HG03066 (cell line): ENCODE data around the gene XAGE1A.
"Not testable (repeated sequence)": the region's sequence is repeated elsewhere in the genome, so short reads cannot be mapped to it uniquely, and the experiment has no call there.

Experiments
- ATAC-seq: cut with Tn5 transposase; IDR thresholded peaks from one replicate; pipeline ENCODE4 v1.9.1; 2021; ENCODE audit warnings: low read depth; ENCODE audit not compliant: unreplicated experiment

Gene XAGE1A

GRCh38 chrX:52495545-52496418 lies at the start of gene XAGE1A:
Gene XAGE1A (plus strand): TSS chrX:52495808. CDS start chrX:52497362, 1,554 bp downstream.
- not testable (repeated sequence) for ATAC-seq

DNA sequence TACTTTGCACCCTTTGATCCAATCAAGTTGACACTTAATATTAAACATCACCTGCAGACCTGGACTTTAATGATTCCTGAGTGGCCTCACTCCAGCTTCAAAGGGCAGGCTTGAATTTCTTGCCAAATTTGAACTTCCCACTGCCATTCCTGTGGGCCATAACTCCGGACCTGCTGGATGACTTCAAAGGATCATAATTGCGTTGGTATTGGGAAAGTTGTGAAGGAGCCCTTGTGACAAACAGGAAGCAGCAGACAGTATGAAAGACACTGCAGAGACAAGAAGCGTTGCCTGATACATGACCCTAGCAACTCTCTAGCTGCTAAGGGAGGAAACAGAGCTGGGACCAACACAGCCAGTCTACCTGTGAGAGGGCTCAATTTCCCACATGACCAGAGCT lies 43.6 kb upstream of the XAGE1A start:
- not testable (repeated sequence) for ATAC-seq

DNA sequence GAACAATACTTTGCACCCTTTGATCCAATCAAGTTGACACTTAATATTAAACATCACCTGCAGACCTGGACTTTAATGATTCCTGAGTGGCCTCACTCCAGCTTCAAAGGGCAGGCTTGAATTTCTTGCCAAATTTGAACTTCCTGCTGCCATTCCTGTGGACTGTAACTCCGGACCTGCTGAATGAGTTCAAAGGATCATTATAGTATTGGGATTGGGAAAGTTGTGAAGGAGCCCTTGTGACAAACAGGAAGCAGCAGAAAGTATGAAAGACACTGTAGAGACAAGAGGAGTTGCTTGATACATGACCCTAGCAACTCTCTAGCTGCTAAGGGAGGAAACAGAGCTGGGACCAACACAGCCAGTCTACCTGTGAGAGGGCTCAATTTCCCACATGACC lies 24.3 kb upstream of the XAGE1A start:
- not testable (repeated sequence) for ATAC-seq

GRCh38 chrX:52496419-52496772 lies 788 bp downstream of the XAGE1A start:
- not testable (repeated sequence) for ATAC-seq

DNA sequence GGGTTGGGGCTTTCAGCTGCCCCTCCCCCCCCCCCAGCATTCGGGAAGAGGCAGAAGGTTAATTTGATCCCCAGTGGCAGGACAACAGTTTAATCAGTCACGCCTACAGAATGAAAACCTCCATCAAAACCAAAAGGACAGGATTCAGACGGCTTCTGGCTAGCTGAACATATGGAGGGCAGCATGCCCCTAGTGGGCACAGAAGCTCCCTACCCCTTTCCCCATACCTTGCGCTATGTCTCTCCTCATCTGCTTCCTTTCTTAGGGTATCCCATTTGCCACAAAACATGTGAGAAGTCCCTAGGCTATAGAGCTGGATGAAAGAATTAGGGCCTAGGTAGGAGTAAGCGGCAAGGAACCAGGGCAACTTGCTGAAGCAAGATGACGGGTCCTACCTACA lies 5.8 kb downstream of the XAGE1A start:
- not testable (repeated sequence) for ATAC-seq

GRCh38 chrX:52504551-52504950 lies 8.9 kb downstream of the XAGE1A start:
- no peak for ATAC-seq

DNA sequence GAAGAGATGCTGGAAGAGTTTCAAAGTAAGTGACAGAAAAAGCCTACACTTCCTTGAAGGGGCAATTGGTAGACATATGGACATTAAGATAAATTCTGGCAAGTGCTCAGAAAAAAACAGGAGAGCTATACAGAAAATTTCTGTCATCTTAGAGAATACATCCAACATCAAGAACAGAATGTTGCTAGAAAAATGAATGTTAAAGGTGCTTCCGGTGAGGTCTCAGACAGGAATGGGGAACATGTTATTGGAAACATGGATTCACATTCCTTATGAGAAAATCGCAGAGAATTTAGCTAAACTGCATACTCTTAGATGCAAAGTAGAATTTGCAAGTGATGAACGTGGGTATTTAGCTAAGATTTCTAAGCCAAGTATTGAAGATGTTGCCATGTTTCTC lies 11.7 kb downstream of the XAGE1A start:
- ATAC-seq, result no peak

GRCh38 chrX:52509916-52510315 lies 14.3 kb downstream of the XAGE1A start:
- no peak for ATAC-seq

GRCh38 chrX:52511126-52511525 lies 15.5 kb downstream of the XAGE1A start:
- ATAC-seq, result not testable (repeated sequence)

GRCh38 chrX:52516110-52516986 lies 20.7 kb downstream of the XAGE1A start:
- ATAC-seq, result not testable (repeated sequence)

DNA sequence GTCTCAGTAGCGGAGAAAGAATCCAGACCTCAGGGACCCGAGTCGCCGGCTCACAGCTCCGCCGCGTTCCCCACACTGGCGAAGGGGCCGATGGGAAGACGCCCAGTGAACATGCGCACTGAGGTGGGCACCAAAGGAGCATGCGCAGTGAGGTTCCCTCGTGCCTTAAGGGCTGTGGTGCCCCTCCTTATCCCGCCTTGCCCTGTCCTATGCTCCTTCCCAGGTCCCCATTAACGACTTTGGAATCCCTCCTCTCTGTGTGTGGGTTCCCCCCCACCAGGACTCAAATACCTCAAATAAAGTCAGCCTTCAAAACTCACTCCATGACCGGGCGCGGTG lies 21.3 kb downstream of the XAGE1A start, which contains the start of gene XAGE1B:
TSS of gene XAGE1B (minus strand) at position 77 of the 339 bp plus-strand sequence. CDS start 1,536 bp downstream, outside the sequence.
- ATAC-seq, result not testable (repeated sequence)

DNA sequence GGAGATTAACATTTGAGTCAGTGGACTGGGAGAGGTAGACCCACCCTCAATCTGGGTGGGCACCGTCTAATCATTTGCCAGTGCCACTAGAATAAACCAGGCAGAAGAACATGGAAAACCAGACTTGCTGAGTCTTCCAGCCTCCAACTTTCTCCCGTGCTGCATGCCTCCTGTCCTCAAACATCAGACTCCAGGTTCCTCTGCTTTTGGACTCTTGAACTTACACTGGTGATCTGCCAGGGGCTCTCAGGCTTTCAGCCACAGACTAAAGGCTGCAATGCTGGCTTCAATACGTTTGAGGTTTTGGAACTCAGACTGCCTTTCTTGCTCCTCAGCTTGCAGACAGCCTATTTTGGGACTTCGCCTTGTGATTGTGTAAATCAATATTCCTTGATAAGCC lies 45.4 kb downstream of the XAGE1A start:
- not testable (repeated sequence) for ATAC-seq

DNA sequence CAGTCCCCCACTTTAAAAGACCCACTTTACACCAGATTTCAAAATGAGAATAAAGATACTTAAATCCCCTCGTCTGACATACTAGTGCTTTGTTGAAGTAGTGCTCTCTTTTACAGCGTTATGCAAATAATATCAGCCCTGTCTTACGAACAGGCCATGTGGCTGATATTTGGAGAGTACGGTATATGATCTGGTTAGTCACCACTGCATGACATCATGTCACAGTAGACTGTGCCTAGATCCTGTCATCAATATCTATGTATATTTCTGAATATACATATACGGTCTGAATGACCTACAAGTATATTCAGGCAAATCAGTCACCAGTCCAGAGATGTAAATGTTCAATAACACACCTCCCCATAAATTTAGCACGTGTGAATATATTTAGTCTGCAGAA lies 46.7 kb downstream of the XAGE1A start:
- no peak for ATAC-seq

DNA sequence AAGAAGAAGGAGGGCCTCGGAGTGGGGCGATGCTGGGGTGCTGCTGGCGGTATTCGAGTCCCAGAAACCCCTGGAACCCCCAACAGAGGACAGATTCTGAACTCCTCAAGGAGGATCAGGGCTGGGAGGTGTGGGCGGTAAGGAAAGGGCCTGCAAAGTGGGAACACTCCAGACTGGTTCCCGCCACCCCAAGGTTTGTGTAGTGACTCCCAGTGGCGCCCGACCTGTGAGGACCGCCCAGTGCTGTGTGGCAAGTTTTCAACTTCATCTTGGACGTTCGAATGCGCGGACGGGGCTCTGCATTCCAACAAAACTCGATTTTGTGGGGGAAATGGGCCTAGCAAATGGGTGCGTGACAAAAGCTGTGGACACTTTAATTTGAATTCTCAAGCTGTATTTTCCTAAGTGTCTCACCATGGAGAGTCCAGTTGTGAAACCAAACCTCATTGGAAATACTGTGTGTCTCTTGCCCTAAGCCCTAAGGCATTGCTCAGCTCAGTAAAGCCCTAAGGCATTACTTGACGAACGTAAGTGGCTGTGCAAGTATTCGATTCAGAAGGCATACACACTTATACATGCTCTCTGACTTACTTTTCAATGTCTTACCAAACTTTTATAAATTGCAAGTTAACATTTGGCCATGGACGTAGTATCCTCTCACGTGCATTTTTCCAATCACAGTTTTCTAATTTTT lies 48.7 kb downstream of the XAGE1A start:
- ATAC-seq, result no peak

- ATAC-seq, result not testable (repeated sequence)
These were observed 53.2 kb downstream of the XAGE1A start for GRCh38 chrX:52548769-52549168.
